HL-60 (cell line): Measurements from ENCODE around the gene MGAT4A.

Experiments
- CTCF ChIP-seq: IDR thresholded peaks from one replicate; pipeline ENCODE4 v1.5.1; 2011; ENCODE audit warnings: low read length, control low read depth, inconsistent platforms; ENCODE audit not compliant: insufficient read depth
- GABPA ChIP-seq: IDR thresholded peaks from 2 replicates; pipeline ENCODE4 v1.6.1; 2012; ENCODE audit warnings: low read depth
- REST ChIP-seq: IDR thresholded peaks from 2 replicates; pipeline ENCODE4 v1.6.1; 2012; ENCODE audit warnings: low read depth; ENCODE audit not compliant: insufficient replicate concordance
- SPI1 ChIP-seq: IDR thresholded peaks from 2 replicates; pipeline ENCODE4 v1.6.1; 2012; ENCODE audit warnings: low read depth, mild to moderate bottlenecking, borderline replicate concordance

DNA sequence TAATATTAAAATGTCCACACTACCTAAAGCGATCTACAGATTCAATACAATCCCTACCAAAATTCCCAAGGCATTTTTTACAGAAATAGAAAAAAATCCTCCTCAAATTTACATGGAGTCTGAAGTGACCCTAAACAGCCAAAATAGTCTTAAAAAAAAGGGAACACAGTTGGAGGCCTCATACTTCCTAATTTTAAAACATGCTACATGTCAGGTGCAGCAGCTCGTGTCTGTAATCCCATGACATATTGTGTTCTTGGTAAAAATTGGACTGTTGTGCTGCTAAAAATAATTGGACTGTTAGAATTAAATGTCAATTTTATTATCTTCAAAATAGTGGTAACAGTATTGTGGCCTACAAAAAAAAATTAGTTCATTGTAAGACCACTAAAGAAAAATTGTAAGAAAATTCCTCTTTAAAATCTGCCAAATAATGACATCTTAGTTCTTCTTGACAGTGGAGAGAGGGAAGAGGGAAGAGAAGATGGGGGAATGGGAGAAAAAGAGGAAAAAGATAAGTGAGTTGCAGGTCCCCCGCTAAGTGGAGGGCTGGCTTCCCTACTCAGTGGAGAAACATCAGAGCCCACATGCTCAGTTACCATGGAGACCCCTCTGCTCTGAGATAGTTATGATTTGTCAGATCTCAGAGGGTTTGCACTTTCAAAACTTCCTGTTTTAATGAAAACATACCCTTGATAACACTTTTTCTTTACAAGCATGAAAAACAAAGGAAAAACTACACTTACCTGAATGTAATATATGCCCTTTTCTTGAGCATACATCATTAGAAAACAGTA is 76.0 kb downstream of the MGAT4A start:
- TF ChIP-seq CTCF (no peak), SPI1 (peak; percentile 90), REST (no peak), GABPA (no peak)
